ENCODE measurements around the gene MDN1.
"Not testable (repeated sequence)": the region's sequence is repeated elsewhere in the genome, so short reads cannot be mapped to it uniquely, and the experiment has no call there.

MDN1 gene, protein sequence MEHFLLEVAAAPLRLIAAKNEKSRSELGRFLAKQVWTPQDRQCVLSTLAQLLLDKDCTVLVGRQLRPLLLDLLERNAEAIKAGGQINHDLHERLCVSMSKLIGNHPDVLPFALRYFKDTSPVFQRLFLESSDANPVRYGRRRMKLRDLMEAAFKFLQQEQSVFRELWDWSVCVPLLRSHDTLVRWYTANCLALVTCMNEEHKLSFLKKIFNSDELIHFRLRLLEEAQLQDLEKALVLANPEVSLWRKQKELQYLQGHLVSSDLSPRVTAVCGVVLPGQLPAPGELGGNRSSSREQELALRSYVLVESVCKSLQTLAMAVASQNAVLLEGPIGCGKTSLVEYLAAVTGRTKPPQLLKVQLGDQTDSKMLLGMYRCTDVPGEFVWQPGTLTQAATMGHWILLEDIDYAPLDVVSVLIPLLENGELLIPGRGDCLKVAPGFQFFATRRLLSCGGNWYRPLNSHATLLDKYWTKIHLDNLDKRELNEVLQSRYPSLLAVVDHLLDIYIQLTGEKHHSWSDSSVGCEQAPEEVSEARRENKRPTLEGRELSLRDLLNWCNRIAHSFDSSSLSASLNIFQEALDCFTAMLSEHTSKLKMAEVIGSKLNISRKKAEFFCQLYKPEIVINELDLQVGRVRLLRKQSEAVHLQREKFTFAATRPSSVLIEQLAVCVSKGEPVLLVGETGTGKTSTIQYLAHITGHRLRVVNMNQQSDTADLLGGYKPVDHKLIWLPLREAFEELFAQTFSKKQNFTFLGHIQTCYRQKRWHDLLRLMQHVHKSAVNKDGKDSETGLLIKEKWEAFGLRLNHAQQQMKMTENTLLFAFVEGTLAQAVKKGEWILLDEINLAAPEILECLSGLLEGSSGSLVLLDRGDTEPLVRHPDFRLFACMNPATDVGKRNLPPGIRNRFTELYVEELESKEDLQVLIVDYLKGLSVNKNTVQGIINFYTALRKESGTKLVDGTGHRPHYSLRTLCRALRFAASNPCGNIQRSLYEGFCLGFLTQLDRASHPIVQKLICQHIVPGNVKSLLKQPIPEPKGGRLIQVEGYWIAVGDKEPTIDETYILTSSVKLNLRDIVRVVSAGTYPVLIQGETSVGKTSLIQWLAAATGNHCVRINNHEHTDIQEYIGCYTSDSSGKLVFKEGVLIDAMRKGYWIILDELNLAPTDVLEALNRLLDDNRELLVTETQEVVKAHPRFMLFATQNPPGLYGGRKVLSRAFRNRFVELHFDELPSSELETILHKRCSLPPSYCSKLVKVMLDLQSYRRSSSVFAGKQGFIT (N-terminal part only)

DNA sequence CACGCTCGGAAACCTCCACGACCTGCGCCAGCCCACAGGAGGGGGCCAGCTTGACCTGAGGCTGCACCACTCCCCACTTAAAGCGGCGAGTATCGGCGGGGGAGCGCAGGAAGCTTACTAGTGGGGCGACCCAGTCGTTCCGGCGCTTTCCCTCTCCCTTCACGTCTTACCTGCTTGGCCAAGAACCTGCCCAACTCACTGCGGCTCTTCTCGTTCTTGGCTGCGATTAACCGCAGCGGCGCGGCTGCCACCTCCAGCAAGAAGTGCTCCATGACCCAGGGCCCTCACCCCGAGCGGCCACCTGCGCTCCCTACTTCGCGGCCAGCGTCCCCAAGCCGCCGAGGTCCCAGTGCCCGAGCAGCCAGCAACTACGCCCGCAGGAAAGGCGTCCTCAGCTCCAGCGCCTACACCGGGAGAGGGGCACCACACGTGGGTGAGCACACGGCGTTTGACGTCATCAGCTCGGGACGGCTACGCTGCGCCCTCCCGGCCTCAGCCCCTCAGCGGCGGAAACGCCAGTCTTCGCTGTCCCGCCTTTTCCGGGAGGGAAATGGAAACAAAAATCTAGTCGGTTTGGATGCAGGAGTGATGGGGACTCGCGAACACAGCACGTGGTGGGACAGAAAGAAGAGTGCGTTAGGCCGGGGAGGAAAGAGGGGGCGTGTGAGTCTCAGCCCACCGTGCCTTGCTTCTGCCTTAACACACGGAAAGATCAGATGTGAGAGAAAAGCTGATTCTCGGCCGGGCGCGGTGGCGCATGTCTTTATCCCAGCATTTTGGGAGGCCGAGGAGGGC is at the start of gene MDN1:
MDN1 (minus strand) TSS at position 459 of the 795 bp plus-strand sequence; CDS start at position 272, 187 bp downstream.
- peak; percentile 87 for DNase-seq

DNA sequence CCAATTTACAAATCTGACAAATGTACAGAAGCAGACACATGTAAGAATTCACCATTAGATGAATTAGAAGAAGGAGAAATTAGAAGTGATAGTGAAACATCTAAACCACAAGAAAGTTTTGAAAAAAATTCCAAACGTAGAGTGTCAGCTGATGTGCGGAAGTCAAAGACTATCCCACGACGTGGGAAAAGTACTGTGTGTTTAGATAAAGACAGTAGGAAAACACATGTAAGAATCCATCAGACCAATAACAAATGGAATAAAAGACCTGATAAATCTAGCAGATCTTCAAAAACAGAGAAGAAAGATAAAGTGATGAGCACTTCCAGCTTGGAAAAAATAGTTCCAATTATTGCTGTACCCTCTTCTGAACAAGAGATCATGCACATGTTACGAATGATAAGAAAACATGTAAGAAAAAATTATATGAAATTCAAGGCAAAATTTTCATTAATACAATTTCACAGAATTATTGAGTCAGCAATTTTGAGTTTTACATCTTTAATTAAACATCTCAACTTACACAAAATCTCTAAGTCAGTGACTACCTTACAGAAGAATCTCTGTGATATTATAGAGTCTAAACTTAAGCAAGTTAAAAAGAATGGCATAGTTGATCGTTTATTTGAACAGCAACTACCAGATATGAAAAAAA is 46.6 kb upstream of the MDN1 start:
- no peak for DNase-seq

DNA sequence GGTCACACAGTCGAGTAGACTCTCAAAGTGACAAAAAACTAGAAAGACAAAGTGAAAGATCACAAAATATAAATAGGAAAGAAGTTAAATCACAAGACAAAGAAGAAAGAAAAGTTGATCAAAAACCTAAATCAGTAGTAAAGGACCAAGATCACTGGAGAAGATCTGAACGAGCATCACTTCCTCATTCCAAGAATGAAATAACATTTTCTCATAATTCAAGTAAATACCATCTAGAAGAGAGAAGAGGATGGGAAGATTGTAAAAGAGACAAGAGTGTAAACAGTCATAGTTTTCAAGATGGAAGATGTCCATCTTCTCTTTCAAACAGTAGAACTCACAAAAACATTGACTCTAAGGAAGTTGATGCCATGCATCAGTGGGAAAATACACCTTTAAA is 43.1 kb upstream of the MDN1 start:
- no peak for DNase-seq

DNA sequence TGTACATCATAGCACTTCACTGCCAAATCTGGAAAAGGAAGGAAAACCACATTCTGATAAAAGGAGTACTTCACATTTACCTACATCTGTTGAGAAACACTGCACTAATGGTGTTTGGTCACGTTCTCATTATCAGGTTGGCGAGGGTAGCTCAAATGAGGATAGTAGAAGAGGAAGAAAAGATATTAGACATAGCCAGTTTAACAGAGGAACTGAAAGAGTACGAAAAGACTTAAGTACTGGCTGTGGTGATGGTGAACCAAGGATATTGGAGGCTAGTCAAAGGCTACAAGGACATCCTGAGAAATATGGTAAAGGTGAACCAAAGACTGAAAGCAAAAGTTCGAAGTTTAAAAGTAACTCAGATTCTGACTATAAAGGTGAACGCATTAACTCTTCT is 42.7 kb upstream of the MDN1 start:
- DNase-seq, result no peak

DNA sequence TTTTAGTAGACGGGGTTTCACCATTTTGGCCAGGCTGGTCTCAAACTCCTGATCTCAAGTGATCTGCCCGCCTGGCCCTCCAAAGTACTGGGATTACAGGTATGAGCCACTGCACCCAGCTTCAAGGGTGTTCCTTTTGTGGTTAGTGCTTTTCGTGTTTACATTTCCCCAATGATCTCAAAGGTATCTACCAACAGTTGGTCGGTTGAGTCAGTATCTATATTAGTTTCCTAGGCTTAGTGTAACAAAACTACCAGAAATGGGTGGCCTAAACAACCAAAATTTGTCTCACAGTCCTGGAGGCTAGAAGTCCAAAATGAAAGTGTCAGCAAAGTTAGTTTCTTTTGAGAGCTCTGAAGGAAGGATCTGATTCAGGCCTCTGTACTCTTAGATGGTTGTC is 40.1 kb upstream of the MDN1 start:
- DNase-seq, result no peak

DNA sequence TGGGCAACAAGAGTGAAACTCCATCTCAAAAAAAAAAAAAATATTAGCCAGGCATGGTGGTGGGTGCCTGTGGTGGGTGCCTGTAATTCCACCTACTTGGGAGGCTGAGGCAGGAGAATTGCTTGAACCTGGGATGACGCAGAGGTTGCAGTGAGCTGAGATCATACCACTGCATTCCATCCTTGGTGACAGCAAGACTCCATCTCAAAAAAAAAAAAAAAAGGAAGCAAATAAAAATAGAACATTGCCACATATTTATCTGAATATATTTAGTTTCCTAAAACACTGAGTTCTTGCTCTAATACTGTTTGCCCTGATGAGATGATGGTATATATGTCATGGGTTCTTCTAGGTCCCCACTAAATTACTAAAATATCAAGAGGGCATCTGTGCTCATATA is 38.4 kb upstream of the MDN1 start:
- no peak for DNase-seq

DNA sequence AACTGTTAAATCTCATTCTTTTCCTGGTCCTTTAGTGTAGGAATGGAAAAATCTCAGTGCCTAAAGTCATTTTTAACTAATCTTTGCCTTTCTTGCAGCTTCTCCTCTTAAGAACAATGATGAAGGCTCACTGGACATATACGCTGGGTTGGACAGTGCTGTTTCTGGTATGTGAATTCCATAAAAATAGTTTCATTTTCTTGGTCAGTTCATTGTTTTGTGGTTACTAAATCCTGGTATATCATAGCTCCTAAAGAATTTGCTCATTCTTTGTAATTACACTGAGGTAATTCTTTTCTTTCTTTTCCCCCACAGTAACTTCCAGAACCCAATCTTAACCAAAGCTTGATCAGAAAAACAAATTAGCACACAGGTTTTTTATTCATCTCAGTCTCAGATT is 33.5 kb upstream of the MDN1 start:
- DNase-seq, result no peak

DNA sequence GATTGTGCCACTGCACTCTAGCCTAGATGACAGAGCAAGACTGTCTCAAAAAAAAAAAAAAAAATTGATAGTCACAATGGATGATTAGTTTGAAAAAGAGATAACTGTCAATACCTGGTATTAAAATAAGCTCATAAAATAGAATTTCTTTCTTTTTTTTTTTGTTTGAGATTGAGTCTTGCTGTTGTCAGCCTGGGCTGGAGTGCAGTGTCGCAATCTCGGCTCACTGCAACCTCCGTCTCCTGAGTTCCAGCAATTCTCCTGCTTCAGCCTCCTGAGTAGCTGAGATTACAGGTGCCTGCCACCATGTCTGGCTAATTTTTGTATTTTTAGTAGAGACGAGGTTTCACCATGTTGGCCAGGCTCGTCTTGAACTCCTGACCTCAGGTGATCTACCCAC is 27.9 kb upstream of the MDN1 start:
- DNase-seq, result not testable (repeated sequence)

DNA sequence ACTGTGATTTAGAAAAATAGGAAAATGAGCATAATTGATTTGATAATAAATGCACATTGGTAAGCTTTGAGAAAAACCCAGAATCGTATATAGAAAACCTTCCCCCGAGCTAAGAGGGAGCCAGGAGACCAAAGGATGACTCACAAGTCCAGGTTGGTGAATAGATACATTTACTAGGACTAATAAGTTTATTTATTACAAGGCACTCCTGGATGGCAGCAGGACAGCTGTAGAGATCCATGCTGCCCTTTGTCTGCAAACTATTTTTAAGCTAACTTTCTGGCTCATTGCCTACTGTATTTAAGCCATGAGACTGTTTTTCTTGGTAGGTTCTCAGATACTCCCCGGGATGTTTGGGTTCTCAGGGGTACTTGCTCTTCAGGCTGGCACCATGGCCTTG is 23.5 kb upstream of the MDN1 start:
- DNase-seq, result no peak

DNA sequence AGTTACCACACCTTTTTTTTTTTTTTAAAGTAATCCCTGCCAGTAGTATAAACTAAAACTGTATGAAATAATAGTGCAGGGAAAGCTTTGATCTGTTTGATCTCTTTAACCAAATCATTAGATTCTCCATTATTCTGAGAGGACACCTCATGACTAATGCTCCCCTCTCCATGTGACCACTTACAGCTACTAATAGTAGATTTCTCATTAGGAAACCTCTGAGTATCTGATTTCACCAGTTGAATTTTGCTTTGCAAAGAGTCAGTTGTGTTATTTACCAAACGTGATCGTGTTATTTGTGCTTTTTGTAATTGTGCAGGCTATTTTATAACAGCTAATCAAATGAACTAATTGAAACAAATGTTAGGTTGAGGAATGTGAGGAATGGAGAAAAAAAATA is 22.6 kb upstream of the MDN1 start:
- no peak for DNase-seq

DNA sequence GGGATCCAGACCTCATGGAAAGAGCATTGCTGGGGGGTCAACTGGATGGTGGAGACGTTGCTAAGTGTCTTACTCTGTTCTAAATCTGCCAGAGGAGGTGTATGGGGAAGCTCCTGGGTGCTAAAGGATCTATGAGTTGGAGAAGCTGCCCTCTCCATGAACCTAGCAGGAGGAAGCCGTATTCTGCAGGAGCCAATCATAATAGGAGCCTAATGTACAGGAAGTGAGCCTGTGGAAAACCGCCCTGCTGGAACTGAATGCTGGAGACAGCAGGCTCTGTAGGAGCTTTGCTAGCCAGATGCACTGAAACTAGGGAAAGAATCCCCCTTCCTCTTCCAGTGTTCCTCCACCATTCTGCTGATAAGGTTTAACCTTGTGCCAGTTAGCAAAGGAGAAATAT is 20.9 kb upstream of the MDN1 start:
- no peak for DNase-seq

DNA sequence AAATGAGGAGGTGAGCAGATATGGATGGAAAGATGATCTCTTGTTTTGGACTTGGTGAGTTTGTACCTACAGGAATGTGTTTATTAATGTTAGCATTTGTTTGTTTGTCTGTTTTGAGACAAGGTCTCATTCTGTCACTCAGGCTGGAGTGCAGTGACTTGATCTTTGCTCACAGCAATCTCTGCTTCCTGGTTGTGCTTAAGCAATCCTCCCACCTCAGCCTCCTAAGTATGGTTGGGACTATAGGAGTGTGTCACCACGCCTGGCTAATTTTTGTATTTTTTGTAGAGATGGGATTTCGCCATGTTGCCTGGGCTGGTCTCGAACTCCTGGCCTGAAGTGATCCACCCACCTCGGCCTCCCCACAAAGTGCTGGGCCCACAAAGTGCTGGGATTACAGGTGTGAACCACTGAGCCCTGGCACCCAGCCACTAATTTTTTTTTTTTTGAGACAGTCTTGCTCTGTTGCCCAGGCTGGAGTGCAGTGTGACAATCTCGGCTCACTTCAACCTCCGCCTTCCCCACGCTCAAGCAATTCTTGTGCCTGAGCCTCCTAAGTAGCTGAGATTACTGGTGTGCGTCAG is 17.1 kb upstream of the MDN1 start:
- DNase-seq, result no peak

DNA sequence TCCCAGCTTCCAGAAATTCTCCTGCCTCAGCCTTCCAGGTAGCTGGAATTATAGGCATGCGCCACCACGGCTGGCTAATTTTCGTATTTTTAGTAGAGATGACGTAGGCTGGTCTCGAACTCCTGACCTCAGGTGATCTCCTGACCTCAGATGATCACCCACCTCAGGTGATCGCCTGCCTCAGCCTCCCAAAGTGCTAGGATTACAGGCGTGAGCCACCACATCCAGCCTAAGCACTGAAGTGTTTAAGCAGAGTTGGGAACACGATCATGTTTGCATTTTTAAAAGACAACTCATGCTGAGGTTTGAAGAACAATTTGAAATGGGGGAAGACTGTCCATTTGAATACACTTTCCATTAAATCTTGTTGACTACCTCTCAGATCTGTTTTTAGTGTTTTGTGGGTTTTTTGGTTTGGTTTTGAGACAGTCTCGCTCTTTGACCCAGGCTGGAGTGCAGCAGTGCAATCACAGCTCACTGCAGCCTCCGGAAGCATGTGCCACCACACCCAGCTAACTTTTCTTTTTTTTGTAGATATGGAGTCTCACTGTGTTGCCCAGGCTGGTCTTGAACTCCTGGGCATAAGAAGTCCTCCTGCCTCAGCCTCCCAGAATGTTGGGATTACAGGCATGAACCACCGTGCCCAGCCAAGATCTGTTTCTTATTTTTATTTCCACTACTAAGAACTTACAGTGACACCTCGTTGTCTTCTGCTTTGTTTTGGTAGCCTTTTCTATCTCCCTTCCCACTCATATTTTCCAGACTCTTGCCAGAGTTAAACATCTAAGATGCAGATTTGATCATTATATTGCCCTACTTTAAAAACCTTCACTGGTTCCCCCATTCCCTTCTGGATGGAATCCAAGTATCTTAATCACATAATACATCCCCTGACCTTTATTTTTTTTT is 15.5 kb upstream of the MDN1 start:
- DNase-seq, result no peak

DNA sequence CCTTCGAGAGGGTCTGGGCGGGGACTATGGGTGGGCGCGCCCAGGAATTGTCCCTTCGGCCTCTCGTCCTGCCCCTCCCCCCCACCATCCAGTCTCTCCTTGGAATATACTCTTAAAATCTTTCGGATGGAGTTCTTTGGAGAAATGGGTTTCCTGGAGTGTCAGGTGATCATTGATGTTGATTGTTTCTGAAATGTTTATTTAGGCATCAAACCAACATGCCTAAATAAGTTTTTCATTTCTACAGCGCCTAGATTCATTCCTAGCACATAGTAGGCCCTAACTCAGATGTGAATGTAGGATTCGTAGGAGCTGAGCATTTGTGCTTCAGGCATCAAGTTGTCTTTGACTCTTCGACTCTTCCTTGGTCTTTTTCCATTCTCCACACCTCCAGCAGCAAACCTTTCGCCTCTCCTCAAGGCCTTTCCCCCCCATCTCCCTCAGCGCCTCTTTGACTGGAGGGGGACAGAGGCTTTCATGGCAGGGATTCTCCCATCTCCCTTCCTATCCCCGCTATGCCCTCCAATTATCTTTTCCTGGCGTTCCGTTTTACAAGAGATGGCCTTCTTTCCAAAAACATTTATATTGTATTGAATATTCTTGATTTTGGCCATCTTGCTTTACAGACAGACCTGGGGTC is 10.7 kb upstream of the MDN1 start:
- no peak for DNase-seq

DNA sequence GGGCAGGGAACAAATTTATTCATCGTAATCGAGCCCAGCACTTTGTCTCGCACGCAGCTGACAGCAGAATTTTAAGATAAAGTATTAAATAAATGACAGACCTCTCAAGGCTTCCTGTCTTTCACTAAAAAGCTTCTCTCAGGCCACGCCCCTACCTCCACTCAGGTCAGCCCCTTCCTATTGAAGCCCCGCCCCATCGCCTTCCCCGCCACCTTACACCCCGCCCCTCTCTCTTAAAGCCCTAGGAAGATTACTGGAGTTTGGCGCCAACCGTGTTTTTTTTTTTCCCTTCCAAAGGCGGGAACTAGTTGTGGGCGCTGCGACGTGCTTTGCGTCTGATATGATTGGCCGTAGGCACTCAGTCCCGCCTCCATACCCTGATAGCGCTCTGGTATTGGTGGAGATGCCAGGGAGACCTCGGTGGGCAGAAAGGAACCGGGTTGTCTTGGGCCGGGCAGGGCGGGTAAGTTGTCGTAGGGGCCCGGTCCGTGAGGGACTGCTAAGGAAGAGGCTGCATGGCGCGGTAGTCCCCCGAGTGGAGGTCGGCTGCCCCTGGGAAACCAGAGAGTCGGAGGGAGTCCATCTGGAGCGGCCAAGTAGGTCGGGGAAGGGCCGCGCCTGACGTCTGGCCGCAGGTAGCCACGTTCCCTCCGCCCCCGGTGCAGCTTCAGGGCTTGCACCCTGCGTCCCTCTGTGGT is 10.0 kb upstream of the MDN1 start, which contains the start of gene CASP8AP2:
CASP8AP2 (plus strand) TSS at position 409 of the 698 bp plus-strand sequence.
- peak; percentile 97 for DNase-seq

DNA sequence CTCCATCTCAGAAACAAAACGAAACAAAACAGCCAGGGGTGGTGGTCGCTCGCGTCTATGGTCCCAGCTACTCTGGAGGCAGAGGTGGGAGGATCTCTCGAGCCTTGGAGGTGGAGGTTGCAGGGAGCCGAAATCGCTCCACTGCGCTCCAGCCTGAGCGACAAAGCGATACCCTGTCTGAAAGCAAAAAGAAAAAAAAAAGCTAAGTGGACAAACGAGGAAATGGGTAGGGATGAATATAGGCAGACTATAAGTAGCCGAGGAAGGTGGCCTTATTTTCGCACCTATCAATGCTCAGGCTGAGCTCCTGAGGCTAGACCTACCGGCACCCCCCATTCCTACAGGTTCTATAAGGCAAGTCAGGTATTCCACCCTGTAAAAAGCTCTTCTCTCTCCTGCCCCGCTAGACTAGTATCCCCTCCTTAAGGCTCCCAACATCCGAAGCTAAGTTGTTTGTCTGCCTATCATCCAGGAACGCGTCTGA is 9.4 kb upstream of the MDN1 start:
- DNase-seq, result no peak

DNA sequence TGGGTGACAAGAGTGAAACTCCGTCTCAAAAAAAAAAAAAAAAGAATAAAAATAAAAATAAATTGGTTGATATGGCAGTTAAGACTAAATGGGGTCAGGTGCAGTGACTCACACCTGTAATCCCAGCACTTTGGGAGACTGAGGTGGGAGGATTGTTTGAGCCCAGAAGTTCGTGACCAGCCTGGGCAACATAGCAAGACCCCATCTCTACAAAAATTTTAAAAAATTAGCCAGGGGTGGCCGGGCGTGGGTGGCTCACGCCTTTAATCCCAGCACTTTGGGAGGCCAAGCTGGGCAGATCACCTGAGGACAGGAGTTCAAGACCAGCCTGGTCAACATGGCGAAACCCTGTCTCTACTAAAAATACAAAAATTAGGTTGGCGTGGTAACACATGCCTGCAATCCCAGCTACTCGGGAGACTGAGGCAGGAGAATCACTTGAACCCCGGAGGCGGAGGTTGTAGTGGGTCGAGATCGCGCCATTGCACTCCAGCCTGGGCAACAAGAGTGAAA is 8.9 kb upstream of the MDN1 start:
- not testable (repeated sequence) for DNase-seq

DNA sequence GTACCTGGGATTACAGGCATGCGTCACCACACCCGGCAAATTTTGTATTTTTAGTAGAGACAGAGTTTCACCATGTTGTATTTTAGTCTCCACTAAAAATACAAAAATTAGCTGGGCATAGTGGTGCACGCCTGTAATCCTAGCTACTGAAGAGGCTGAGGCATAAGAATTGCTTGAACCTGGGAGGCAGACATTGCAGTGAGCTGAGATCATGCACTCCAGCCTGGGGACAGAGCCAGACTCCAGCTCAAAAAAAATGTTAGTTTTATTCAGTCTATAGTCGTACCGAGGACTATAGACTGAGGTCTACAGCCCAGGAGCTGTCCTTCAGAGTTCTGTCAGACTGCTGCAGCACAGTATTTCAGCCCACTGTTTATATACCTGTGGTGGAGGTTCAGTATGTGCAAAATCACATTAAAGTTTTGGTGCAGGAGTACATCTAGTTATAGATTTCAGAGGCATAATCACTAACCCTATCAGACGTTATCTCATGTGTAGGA is 6.5 kb upstream of the MDN1 start:
- no peak for DNase-seq

DNA sequence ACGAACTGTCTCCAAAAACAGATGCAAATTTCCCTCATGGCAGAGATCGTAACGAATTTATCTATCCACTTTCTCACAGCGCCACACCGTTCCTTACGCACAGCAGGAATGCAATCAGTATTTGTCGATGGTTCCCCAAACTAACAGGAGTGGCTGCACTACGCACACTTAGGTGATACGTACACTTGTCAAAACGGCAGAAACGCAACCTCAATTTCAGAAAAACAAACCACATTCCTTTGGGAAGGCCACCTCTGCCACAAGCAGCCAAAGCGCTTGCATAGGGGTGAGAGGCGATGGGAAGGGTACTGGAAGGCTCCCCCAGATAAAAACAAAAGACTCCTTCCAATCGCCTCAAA is 638 bp downstream of the MDN1 start:
- DNase-seq, result no peak
